Endodermal cell (in vitro differentiated cells): ENCODE data around the gene SLIT1. TPM values are rescaled to one million over a fixed set of nuclear protein-coding genes. Genes with fewer than 3 reads are reported as not detected.
A peak's percentile ranks its signal among the peaks of the same experiment; 100 is the strongest.

Experiments used
- DNase-seq: peaks from one replicate; pipeline ENCODE4 v3.0.0-alpha.2; 2017
- H3K27ac ChIP-seq: 2 replicates; pipeline ENCODE4 v1.5.1; 2013; ENCODE audit warnings: mild to moderate bottlenecking, low read depth, low read length, moderate library complexity
- H3K27me3 ChIP-seq: 2 replicates; pipeline ENCODE4 v1.6.1; 2013; ENCODE audit warnings: mild to moderate bottlenecking, low read length, moderate library complexity; ENCODE audit not compliant: insufficient read depth, control insufficient read depth, poor library complexity, severe bottlenecking
- H3K36me3 ChIP-seq: 2 replicates; pipeline ENCODE4 v1.7.0; 2013; ENCODE audit warnings: mild to moderate bottlenecking, low read length, moderate library complexity; ENCODE audit not compliant: control insufficient read depth, insufficient read depth
- H3K4me1 ChIP-seq: one replicate; pipeline ENCODE4 v1.7.0; 2013; ENCODE audit warnings: low read length; ENCODE audit not compliant: control insufficient read depth, insufficient read depth
- H3K4me3 ChIP-seq: 2 replicates; pipeline ENCODE4 v1.5.1; 2013; ENCODE audit warnings: mild to moderate bottlenecking, low read length, moderate library complexity
- H3K9ac ChIP-seq: 2 replicates; pipeline ENCODE4 v1.6.1; 2013; ENCODE audit warnings: mild to moderate bottlenecking, low read length, moderate library complexity; ENCODE audit not compliant: poor library complexity, severe bottlenecking; ENCODE audit errors: extremely low read depth
- H3K9me3 ChIP-seq: 2 replicates; pipeline ENCODE4 v1.6.1; 2013; ENCODE audit warnings: mild to moderate bottlenecking, low read length, moderate library complexity; ENCODE audit not compliant: control insufficient read depth
- H3K27ac Mint-ChIP-seq: 2 replicates; pipeline ENCODE4 v1.8.0; 2020; ENCODE audit warnings: mixed read lengths
- H3K27me3 Mint-ChIP-seq: 2 replicates; pipeline ENCODE4 v1.8.0; 2021; ENCODE audit warnings: mild to moderate bottlenecking, mixed read lengths; ENCODE audit not compliant: insufficient read depth
- H3K36me3 Mint-ChIP-seq: 2 replicates; pipeline ENCODE4 v1.8.0; 2020; ENCODE audit warnings: low read depth, mixed read lengths
- H3K4me1 Mint-ChIP-seq: 2 replicates; pipeline ENCODE4 v1.8.0; 2020; ENCODE audit warnings: mixed read lengths
- H3K4me3 Mint-ChIP-seq: 2 replicates; pipeline ENCODE4 v1.8.0; 2020; ENCODE audit warnings: mild to moderate bottlenecking, moderate library complexity, mixed read lengths
- H3K9me3 Mint-ChIP-seq: 2 replicates; pipeline ENCODE4 v1.8.0; 2020; ENCODE audit warnings: mild to moderate bottlenecking, mixed read lengths
- CTCF ChIP-seq: fragments of 200-600 bp; sonication (generic); conservative IDR thresholded peaks from 2 replicates; pipeline ENCODE4 v1.5.0; 2021; ENCODE audit warnings: antibody characterized with exemption, mild to moderate bottlenecking
- WGBS, 2 experiments: methylation state at CpG; one replicate each; pipeline versions ENCODE4 v1.1.5 to v1.1.7; 2013; ENCODE audit warnings: missing lambda C conversion rate in 2 of 2, mixed read lengths in 1 of 2; ENCODE audit not compliant: insufficient coverage in 1 of 2, insufficient read length in 1 of 2; 5-methylcytosine and 5-hydroxymethylcytosine counted together
- total RNA-seq, 2 donors: library from RNA; stranded (reverse); fragmentation: NEBNext Ultra II Directional in 1 of 2; extraction: Animal tissue kit (Norgen Biotek cat#: 25700) in 1 of 2; gene quantifications; 2 replicates in 1 of 2; 3 replicates in 1 of 2; pipeline ENCODE4 v1.2.1, GENCODE V29; 2021

SLIT1 gene
- total RNA-seq, 2 donors from 2014 or later, result 0.97 to 2.4 TPM

DNA sequence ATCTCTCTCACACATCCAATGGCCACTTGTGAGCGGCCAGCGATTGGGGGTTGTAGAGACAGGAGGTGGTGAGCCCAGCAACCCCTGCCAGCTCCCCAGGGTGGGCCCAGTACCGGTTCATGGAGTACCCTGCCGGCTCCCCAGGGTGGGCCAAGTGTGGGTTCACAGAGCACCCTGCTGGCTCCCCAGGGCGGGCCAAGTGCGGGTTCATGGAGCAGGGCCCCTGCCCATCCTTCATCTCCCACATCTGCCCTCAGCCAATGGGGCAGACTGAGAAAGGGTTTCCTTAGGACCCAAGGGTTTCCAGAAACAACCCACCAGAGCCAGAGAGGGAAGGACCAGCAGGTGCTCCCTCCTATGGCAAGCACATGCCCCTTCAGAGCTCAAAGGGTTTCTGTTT, 21.4 kb upstream of the SLIT1 start:
- H3K9me3 ChIP-seq, result no peaks in the 10 kb centered on the region
- no peaks in the 10 kb centered on the region for H3K27me3 Mint-ChIP-seq
- WGBS, 2 experiments, result 93 to 100% methylated on average over 2 to 6 of the region's 6 CpGs
- no peaks in the 10 kb centered on the region for H3K9me3 Mint-ChIP-seq
- H3K4me3 ChIP-seq, result no peak overlapping the region
- no peak overlapping the region for H3K27ac ChIP-seq
- H3K4me3 Mint-ChIP-seq, result no peak overlapping the region
- TF ChIP-seq CTCF, result no peak
- H3K9ac ChIP-seq, result no peak overlapping the region
- H3K4me1 Mint-ChIP-seq, result no peaks in the 10 kb centered on the region
- H3K27me3 ChIP-seq, result no peaks in the 10 kb centered on the region
- no peaks in the 10 kb centered on the region for H3K36me3 ChIP-seq
- H3K27ac Mint-ChIP-seq, result no peak overlapping the region
- H3K36me3 Mint-ChIP-seq, result no peaks in the 10 kb centered on the region
- no peaks in the 10 kb centered on the region for H3K4me1 ChIP-seq
- DNase-seq, result peak; percentile 28

DNA sequence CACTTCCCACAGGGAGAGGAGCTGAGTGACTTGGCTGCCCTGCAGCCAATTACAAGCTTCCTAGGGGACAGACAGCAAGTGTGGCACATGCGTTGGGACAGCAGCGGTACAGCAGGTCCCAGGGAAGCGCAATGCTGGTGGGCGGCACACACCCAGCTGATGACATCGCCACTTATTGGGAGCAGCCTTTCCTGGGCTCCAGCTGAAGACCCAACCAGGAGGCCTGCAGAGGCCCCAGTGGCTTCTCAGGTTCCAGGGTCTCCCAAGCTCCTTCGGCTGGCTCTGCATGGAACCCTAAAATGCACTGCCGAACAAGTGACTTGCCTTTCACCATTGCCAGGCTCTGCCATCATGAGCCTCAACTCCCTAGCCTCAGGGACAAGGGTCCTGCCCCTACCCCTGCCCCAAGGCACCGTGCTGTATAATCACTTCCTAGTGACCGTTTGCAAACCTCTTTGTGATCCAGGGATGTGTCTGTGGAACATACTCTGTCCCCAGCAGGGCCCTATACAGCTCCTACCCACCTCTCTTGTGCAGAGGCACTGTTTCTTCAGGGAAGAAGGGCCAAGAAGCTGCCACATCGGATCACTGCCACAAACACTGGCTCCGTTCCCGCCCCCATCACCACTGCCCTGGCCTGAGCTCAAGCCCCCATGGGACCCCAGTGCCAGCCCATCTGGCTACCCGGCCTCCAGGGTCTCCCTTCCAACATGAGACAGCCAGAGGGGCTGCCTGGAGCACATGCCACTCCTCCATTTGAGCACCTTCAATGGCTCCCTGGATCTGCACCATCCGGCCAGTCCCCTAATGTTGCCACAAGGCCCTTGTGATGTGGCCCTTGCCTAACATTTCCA, 19.3 kb upstream of the SLIT1 start:
- TF ChIP-seq CTCF, result no peak
- H3K9me3 Mint-ChIP-seq, result no peaks in the 10 kb centered on the region
- Histone ChIP-seq H3K36me3 (no peaks in the 10 kb centered on the region), H3K4me3 (no peak overlapping the region), H3K4me1 (no peaks in the 10 kb centered on the region), H3K27ac (no peak overlapping the region), H3K9me3 (no peaks in the 10 kb centered on the region), H3K27me3 (no peaks in the 10 kb centered on the region), H3K9ac (no peak overlapping the region)
- no peaks in the 10 kb centered on the region for H3K4me1 Mint-ChIP-seq
- H3K36me3 Mint-ChIP-seq, result no peaks in the 10 kb centered on the region
- WGBS, 2 experiments, result 90 to 95% methylated on average over 4 to 14 of the region's 14 CpGs
- H3K27ac Mint-ChIP-seq, result no peak overlapping the region
- no peaks in the 10 kb centered on the region for H3K27me3 Mint-ChIP-seq
- DNase-seq, result no peak
- no peak overlapping the region for H3K4me3 Mint-ChIP-seq

DNA sequence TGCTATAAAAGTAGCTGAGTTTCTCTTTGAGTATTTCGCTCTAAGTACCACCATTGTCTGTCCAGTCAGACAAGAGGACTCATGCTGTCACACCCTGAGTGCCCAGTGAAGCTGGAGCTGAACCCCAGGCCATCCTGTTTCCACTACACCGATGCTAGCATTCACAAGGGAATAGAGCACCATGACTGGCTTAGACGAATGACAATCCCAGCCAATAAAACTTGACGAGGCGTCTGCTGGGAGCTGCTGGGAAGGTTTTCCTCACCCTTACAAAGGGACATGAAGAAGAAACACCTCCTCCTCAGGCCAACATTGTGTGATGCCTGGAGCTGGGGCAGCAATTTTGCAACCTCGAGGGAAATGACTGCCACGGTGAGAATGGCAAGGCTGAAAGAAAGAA, 17.5 kb upstream of the SLIT1 start:
- Mint-ChIP-seq H3K36me3 (no peaks in the 10 kb centered on the region), H3K27me3 (peaks cover 2% of the 10 kb centered on the region), H3K27ac (no peak overlapping the region), H3K4me1 (no peaks in the 10 kb centered on the region), H3K4me3 (no peak overlapping the region), H3K9me3 (no peaks in the 10 kb centered on the region)
- H3K9ac ChIP-seq, result no peak overlapping the region
- no peaks in the 10 kb centered on the region for H3K4me1 ChIP-seq
- no peak overlapping the region for H3K27ac ChIP-seq
- no peak for TF ChIP-seq CTCF
- H3K36me3 ChIP-seq, result no peaks in the 10 kb centered on the region
- no peaks in the 10 kb centered on the region for H3K27me3 ChIP-seq
- H3K4me3 ChIP-seq, result no peak overlapping the region
- H3K9me3 ChIP-seq, result no peaks in the 10 kb centered on the region
- no peak for DNase-seq
- WGBS, 2 experiments, result 87 to 93% methylated on average over 7 of the region's 7 CpGs
